Measurements from ENCODE around the gene TNS2. TPM values are rescaled to one million over a fixed set of nuclear protein-coding genes. Genes with fewer than 3 reads are reported as not detected.

TNS2 gene
- total RNA-seq, 1 donor from 2014 or later: 2.3 TPM

DNA sequence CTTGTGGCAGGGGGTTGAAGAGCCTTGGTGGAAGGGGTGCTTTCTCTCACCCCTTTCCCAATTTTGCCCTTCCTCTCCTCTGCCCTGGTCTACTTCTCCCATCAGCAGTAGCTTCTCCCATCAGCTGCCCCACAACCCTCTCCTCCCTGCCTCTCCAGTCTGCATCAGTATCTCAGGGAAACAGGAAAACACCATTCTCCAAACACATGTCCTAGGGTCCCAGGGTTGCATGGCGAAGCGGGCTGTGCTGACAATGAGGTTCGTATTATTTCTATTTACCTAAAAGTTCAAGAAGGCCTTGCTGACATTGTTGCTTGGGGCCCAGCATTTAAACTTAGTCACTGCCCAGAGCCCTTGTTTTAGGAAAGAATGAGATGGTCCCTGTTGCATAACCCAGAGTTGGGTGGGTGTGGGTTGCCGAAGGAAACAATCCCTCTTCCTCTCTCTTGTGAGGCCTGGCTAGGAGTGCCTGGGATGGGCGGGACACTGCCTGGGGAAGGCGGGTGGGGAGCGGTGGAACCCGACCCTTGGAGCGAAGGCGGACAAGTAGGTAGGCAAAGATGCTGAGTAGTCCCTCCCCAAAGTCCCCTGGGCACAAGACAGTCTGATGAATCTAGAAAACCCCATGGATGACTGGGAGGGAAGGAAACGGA, 46.4 kb downstream of the TNS2 start:
- no peak for DNase-seq
- intact Hi-C loops (cut with micrococcal nuclease): loop anchor here (5.0 kb wide), 1 partner anchor 44 kb away; the partner anchor contains the start of gene TNS2
- Mint-ChIP-seq H3K27me3 (peaks cover 30% of the 10 kb centered on the region), H3K4me1 (peaks cover 23% of the 10 kb centered on the region), H3K36me3 (ENCODE audit: low read depth) (no peaks in the 10 kb centered on the region), H3K27ac (no peak overlapping the region), H3K9me3 (no peaks in the 10 kb centered on the region), H3K4me3 (peak overlapping the region; percentile 18)

- Mint-ChIP-seq H3K4me1 (peaks cover 23% of the 10 kb centered on the region), H3K27me3 (peaks cover 27% of the 10 kb centered on the region), H3K9me3 (no peaks in the 10 kb centered on the region), H3K4me3 (peak overlapping the region; percentile 85), H3K36me3 (ENCODE audit: low read depth) (no peaks in the 10 kb centered on the region), H3K27ac (peak overlapping the region; percentile 39)
- DNase-seq: no peak
- intact Hi-C loops (cut with micrococcal nuclease): loop anchor here (5.0 kb wide), 1 partner anchor 44 kb away; the partner anchor contains the start of gene TNS2
Observed at GRCh38 chr12:53096759-53097158, 46.9 kb downstream of the TNS2 start.

GRCh38 chr12:53097207-53097563, 47.3 kb downstream of the TNS2 start:
- intact Hi-C loops (cut with micrococcal nuclease): loop anchor here (5.0 kb wide), 1 partner anchor 45 kb away; the partner anchor contains the start of gene TNS2
- no peak for DNase-seq
- H3K4me1 Mint-ChIP-seq: peaks cover 24% of the 10 kb centered on the region
- H3K27me3 Mint-ChIP-seq: peaks cover 25% of the 10 kb centered on the region
- H3K4me3 Mint-ChIP-seq: peak overlapping the region; percentile 85
- peak overlapping the region; percentile 39 for H3K27ac Mint-ChIP-seq
- H3K9me3 Mint-ChIP-seq: no peaks in the 10 kb centered on the region
- no peaks in the 10 kb centered on the region for H3K36me3 Mint-ChIP-seq (ENCODE audit: low read depth)

DNA sequence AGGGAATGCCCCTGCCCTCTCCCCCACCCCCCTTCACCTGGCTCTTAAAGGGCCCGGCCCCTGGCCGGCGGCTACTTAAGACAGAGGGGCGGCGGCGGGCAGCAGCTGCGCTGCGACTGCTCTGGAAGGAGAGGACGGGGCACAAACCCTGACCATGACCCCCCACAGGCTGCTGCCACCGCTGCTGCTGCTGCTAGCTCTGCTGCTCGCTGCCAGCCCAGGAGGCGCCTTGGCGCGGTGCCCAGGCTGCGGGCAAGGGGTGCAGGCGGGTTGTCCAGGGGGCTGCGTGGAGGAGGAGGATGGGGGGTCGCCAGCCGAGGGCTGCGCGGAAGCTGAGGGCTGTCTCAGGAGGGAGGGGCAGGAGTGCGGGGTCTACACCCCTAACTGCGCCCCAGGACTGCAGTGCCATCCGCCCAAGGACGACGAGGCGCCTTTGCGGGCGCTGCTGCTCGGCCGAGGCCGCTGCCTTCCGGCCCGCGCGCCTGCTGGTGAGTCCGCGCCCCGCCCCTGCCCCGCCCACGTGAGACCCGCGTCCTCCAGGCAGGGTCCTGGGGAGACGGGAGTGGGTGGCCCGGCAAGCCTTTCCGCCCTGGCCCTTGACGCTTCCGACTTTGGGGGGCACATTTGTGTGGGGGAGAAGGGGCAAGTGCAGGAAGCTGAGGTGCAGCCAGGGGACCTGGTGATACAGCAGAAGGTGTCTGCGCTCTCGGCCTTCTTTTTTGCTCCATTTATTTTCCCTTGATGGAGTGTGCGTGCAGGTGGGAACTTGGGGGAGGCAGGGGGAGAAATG, 47.9 kb downstream of the TNS2 start, which contains the start of gene IGFBP6:
Gene IGFBP6, plus strand, starts transcription at position 104 of the 790 bp plus-strand sequence. Its CDS starts 51 bp downstream, at position 155.
- peaks cover 28% of the 10 kb centered on the region for H3K4me1 Mint-ChIP-seq
- no peaks in the 10 kb centered on the region for H3K9me3 Mint-ChIP-seq
- intact Hi-C loops (cut with micrococcal nuclease): loop anchor here (1.0 to 5.0 kb wide), 2 partner anchors 18 to 45 kb away; partner anchors contain the start of genes SPRYD3 and TNS2
- peak within 1 kb of the TSS; percentile 54 for H3K27ac Mint-ChIP-seq
- H3K27me3 Mint-ChIP-seq: peaks cover 25% of the 10 kb centered on the region
- peak; percentile 89 for DNase-seq
- H3K36me3 Mint-ChIP-seq (ENCODE audit: low read depth): no peaks in the 10 kb centered on the region
- peak within 1 kb of the TSS; percentile 85 for H3K4me3 Mint-ChIP-seq

DNA sequence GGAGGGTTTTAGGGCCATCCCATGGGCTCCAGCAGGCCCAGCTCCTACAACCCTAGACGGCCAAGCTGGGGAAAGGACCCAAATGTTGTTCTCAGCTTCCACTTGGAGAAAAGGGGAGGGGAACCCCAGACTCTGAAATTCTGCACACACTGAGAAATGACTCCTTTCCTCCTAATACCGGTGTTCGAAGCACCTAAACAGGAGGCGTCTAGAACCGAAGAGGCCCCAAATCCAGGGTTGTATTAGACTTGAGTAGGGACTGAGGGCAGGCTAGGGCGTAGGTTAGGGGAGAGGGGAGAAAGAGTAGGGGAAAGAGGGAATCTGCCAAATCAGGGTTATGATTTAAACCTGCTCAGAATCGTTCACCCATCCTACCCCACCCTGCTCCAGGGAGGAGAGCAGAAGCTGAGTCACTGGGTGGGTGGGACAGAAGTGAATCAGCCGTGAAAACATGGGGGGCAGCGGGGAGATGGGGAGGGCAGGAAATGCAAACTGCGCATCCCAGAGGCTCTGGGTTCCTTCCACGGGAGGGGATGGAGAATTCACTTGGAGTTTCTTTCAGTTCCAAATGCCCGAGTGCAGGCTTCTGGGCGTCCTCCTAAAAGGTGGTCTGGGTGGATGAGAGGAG, 48.6 kb downstream of the TNS2 start:
- H3K9me3 Mint-ChIP-seq: no peaks in the 10 kb centered on the region
- H3K27me3 Mint-ChIP-seq: peaks cover 23% of the 10 kb centered on the region
- no peak for DNase-seq

GRCh38 chr12:53099071-53099882, 49.4 kb downstream of the TNS2 start:
- no peaks in the 10 kb centered on the region for H3K36me3 Mint-ChIP-seq (ENCODE audit: low read depth)
- intact Hi-C loops (cut with micrococcal nuclease): loop anchor here (1.0 to 5.0 kb wide), 2 partner anchors 33 to 47 kb away; partner anchors contain the start of gene TNS2
- H3K4me1 Mint-ChIP-seq: peaks cover 40% of the 10 kb centered on the region
- peaks cover 23% of the 10 kb centered on the region for H3K27me3 Mint-ChIP-seq
- peak overlapping the region; percentile 58 for H3K27ac Mint-ChIP-seq
- H3K4me3 Mint-ChIP-seq: peak overlapping the region; percentile 77
- no peaks in the 10 kb centered on the region for H3K9me3 Mint-ChIP-seq
- DNase-seq: peak; percentile 96

More for the DNA sequence above, 48.6 kb downstream of the TNS2 start:
- H3K4me3 Mint-ChIP-seq: peak overlapping the region; percentile 77
- peaks cover 34% of the 10 kb centered on the region for H3K4me1 Mint-ChIP-seq
- H3K27ac Mint-ChIP-seq: peak overlapping the region; percentile 54
- H3K36me3 Mint-ChIP-seq (ENCODE audit: low read depth): no peaks in the 10 kb centered on the region
- intact Hi-C loops (cut with micrococcal nuclease): loop anchor here (1.0 to 5.0 kb wide), 2 partner anchors 19 to 46 kb away; partner anchors contain the start of genes SPRYD3 and TNS2

- DNase-seq: no peak
- Mint-ChIP-seq H3K27me3 (peaks cover 21% of the 10 kb centered on the region), H3K27ac (no peak overlapping the region), H3K9me3 (no peaks in the 10 kb centered on the region), H3K36me3 (ENCODE audit: low read depth) (no peaks in the 10 kb centered on the region), H3K4me3 (no peak overlapping the region), H3K4me1 (peaks cover 40% of the 10 kb centered on the region)
- intact Hi-C loops (cut with micrococcal nuclease): no loop called here
Observed at GRCh38 chr12:53100466-53101151, 50.7 kb downstream of the TNS2 start.

- Mint-ChIP-seq H3K36me3 (ENCODE audit: low read depth) (no peaks in the 10 kb centered on the region), H3K27me3 (peaks cover 17% of the 10 kb centered on the region), H3K9me3 (no peaks in the 10 kb centered on the region), H3K4me3 (no peak overlapping the region), H3K4me1 (peaks cover 40% of the 10 kb centered on the region), H3K27ac (no peak overlapping the region)
- intact Hi-C loops (cut with micrococcal nuclease): no loop called here
- no peak for DNase-seq
Observed at GRCh38 chr12:53101266-53101665, 51.4 kb downstream of the TNS2 start.

DNA sequence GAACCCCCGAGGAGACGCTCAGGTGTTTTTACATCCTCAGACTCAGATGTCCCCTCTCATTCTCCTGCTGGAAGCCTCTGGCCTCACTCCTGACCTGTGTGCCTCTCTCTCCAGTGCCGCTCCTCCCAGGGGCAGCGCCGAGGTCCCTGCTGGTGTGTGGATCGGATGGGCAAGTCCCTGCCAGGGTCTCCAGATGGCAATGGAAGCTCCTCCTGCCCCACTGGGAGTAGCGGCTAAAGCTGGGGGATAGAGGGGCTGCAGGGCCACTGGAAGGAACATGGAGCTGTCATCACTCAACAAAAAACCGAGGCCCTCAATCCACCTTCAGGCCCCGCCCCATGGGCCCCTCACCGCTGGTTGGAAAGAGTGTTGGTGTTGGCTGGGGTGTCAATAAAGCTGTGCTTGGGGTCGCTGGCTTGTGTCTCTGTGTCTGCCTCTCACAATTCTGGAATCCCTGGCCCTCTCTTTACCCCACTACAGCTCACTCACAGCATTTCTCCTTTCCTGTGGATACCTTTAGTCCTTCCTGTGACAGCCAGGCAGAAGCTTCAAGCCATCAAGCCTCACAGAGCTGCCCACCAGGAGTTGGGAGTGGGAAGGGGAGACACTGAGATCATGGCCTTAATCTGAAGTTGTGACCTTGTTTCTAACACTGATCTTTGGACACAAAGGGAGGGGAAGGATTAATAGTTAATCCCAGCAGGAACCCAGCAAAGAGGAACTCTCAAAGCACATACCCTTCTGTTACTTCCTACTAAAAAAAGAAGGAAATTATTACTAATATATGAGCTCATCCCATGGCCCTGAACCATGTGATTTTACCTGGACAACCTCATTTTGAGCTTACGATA, 52.3 kb downstream of the TNS2 start:
- DNase-seq: no peak
- Mint-ChIP-seq H3K9me3 (no peaks in the 10 kb centered on the region), H3K4me3 (no peak overlapping the region), H3K27ac (no peak overlapping the region), H3K27me3 (peaks cover 9% of the 10 kb centered on the region), H3K36me3 (ENCODE audit: low read depth) (no peaks in the 10 kb centered on the region), H3K4me1 (peaks cover 33% of the 10 kb centered on the region)
- intact Hi-C loops (cut with micrococcal nuclease): no loop called here

- no peaks in the 10 kb centered on the region for H3K36me3 Mint-ChIP-seq (ENCODE audit: low read depth)
- H3K27ac Mint-ChIP-seq: peak within 1 kb of the TSS; percentile 48
- H3K4me1 Mint-ChIP-seq: peaks cover 30% of the 10 kb centered on the region
- H3K9me3 Mint-ChIP-seq: no peaks in the 10 kb centered on the region
- H3K4me3 Mint-ChIP-seq: peak within 1 kb of the TSS; percentile 7
- DNase-seq: peak; percentile 73
- intact Hi-C loops (cut with micrococcal nuclease): no loop called here
- peaks cover 7% of the 10 kb centered on the region for H3K27me3 Mint-ChIP-seq
Observed at GRCh38 chr12:53102883-53103807, 53.3 kb downstream of the TNS2 start, which contains the start of gene SOAT2. Gene SOAT2 (plus strand): TSS chr12:53103486. CDS start chr12:53103578, 92 bp downstream.

DNA sequence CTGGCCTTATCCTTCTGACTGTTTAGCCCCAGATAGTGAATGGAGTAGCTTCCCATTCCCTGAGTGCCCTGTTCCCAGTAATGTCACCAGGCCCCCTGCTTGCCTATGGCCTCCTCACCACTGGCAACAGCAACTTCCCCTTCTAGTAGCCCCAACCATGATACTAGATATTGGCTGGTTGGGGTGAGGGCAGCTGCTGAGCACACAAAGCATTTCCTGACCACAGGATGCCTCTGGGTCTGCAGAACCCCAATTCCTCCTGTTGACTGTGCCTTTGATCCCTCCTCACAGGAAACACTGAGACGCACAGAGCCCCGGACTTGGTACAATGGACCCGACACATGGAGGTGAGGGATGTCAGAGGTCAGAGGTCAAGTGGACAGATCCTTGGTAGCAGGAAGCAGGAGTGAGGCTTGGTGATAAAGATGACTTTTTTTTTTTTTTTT, 54.0 kb downstream of the TNS2 start:
- H3K4me3 Mint-ChIP-seq: no peak overlapping the region
- intact Hi-C loops (cut with micrococcal nuclease): no loop called here
- no peaks in the 10 kb centered on the region for H3K36me3 Mint-ChIP-seq (ENCODE audit: low read depth)
- H3K27ac Mint-ChIP-seq: peak overlapping the region; percentile 48
- peak; percentile 68 for DNase-seq
- peaks cover 22% of the 10 kb centered on the region for H3K4me1 Mint-ChIP-seq
- no peaks in the 10 kb centered on the region for H3K9me3 Mint-ChIP-seq
- H3K27me3 Mint-ChIP-seq: peaks cover 3% of the 10 kb centered on the region
